Natural killer cell (primary cell): ENCODE results near the gene MED8. TPM values are rescaled to one million over a fixed set of nuclear protein-coding genes. Genes with fewer than 3 reads are reported as not detected.

Experiments
- ATAC-seq, 3 donors: fragments of 150-1000 bp in 2 of 3; fragments of 200-7000 bp in 1 of 3; cut with Tn5 transposase; 1 replicate in 1 of 3; 2 replicates in 2 of 3; pipeline ENCODE4 v1.10.0; 2021; ENCODE audit warnings: mild to moderate bottlenecking in 2 of 3, moderate library complexity in 2 of 3
- DNase-seq, 2 donors: peaks; one replicate each; pipeline versions ENCODE4 v3.0.0 to v3.0.0-alpha.2; 2013 to 2021; ENCODE audit warnings: mixed read lengths in 1 of 2
- H3K27ac ChIP-seq: one replicate; pipeline ENCODE4 v1.5.1; 2013; ENCODE audit warnings: mild to moderate bottlenecking, low read length
- H3K27me3 ChIP-seq: one replicate; pipeline ENCODE4 v1.6.1; 2013; ENCODE audit warnings: low read length; ENCODE audit not compliant: control insufficient read depth, insufficient read depth
- H3K36me3 ChIP-seq: one replicate; pipeline ENCODE4 v1.6.1; 2013; ENCODE audit warnings: low read length; ENCODE audit not compliant: control insufficient read depth, insufficient read depth
- H3K4me1 ChIP-seq: one replicate; pipeline ENCODE4 v1.6.1; 2013; ENCODE audit warnings: low read length; ENCODE audit not compliant: control insufficient read depth, insufficient read depth
- H3K4me3 ChIP-seq: one replicate; pipeline ENCODE4 v1.5.1; 2013; ENCODE audit warnings: low read length
- H3K9me3 ChIP-seq: one replicate; pipeline ENCODE4 v1.6.1; 2013; ENCODE audit warnings: low read length; ENCODE audit not compliant: control insufficient read depth, insufficient read depth
- H3K27ac Mint-ChIP-seq, 2 donors: one replicate each; pipeline ENCODE4 v1.8.0; 2022; ENCODE audit warnings: mild to moderate bottlenecking in 2 of 2, mixed read lengths in 2 of 2, moderate library complexity in 1 of 2
- H3K27me3 Mint-ChIP-seq, 2 donors: one replicate each; pipeline ENCODE4 v1.8.0; 2022; ENCODE audit warnings: low read depth in 2 of 2, mixed read lengths in 2 of 2
- H3K36me3 Mint-ChIP-seq: one replicate; pipeline ENCODE4 v1.8.0; 2022; ENCODE audit warnings: mixed read lengths
- H3K4me1 Mint-ChIP-seq, 2 donors: one replicate each; pipeline ENCODE4 v1.8.0; 2022; ENCODE audit warnings: mixed read lengths in 2 of 2
- H3K4me3 Mint-ChIP-seq: one replicate; pipeline ENCODE4 v1.8.0; 2022; ENCODE audit warnings: mild to moderate bottlenecking, moderate library complexity, mixed read lengths
- H3K9me3 Mint-ChIP-seq, 2 donors: one replicate each; pipeline ENCODE4 v1.8.0; 2022; ENCODE audit warnings: mixed read lengths in 2 of 2
- CTCF ChIP-seq: fragments of 200-600 bp; IDR thresholded peaks from one replicate; pipeline ENCODE4 v1.8.0; 2022; ENCODE audit warnings: antibody characterized with exemption
- WGBS: methylation state at CpG from one replicate; pipeline ENCODE4 v1.1.7; 2013; ENCODE audit warnings: missing lambda C conversion rate; ENCODE audit not compliant: insufficient coverage; 5-methylcytosine and 5-hydroxymethylcytosine counted together
- intact Hi-C: fragments of 100-400 bp; cut with micrococcal nuclease; formaldehyde crosslinking; loops from one replicate; pipeline ENCODE4 v1.14.2; 2022
- total RNA-seq, 4 donors: library from RNA; stranded (reverse); fragments of 120-200 nt in 1 of 4; gene quantifications; one replicate each; pipeline versions ENCODE4 v1.2.3 to v1.2.4, GENCODE V29; 2013 to 2022

Gene MED8
- total RNA-seq, 3 donors from 2014 or later (not counting 1 experiment from before 2014, with no cell fraction given) = 17.8 to 26.8 (median 22.0) TPM

- intact Hi-C loops = no loop called here
- Histone ChIP-seq H3K27ac (peak overlapping the region; percentile 48), H3K27me3 (no peaks in the 10 kb centered on the region), H3K9me3 (peaks cover 9% of the 10 kb centered on the region), H3K4me3 (no peak overlapping the region), H3K4me1 (peaks cover 14% of the 10 kb centered on the region), H3K36me3 (peaks cover 86% of the 10 kb centered on the region)
- no peak overlapping the region for H3K4me3 Mint-ChIP-seq
- H3K36me3 Mint-ChIP-seq = peaks cover 8% of the 10 kb centered on the region
- ATAC-seq (peak in 2 of 3 donors; percentile 12 to 34), DNase-seq (no peak)
- WGBS = 90% methylated on average over 23 of the region's 23 CpGs
- no peaks in the 10 kb centered on the region for H3K27me3 Mint-ChIP-seq
- peaks cover 5 to 8% of the 10 kb centered on the region in 2 donors for H3K9me3 Mint-ChIP-seq
- peak overlapping the region; percentile 81 to 82 for H3K27ac Mint-ChIP-seq
- TF ChIP-seq CTCF = no peak
- peaks cover 15 to 16% of the 10 kb centered on the region in 2 donors for H3K4me1 Mint-ChIP-seq
Measured at GRCh38 chr1:43423672-43424550, 34.3 kb upstream of the MED8 start.

GRCh38 chr1:43422995-43423671 is 33.5 kb upstream of the MED8 start:
- Histone ChIP-seq H3K4me3 (no peak overlapping the region), H3K27ac (peak overlapping the region; percentile 48), H3K4me1 (peaks cover 14% of the 10 kb centered on the region), H3K36me3 (peaks cover 86% of the 10 kb centered on the region), H3K27me3 (no peaks in the 10 kb centered on the region), H3K9me3 (peaks cover 9% of the 10 kb centered on the region)
- H3K27me3 Mint-ChIP-seq = no peaks in the 10 kb centered on the region
- peaks cover 8% of the 10 kb centered on the region for H3K36me3 Mint-ChIP-seq
- ATAC-seq (peak in 2 of 3 donors; percentile 21 to 52), DNase-seq (no peak)
- whole genome bisulfite sequencing = 88% methylated on average over 16 of the region's 16 CpGs
- intact Hi-C loops = no loop called here
- peaks cover 15 to 16% of the 10 kb centered on the region in 2 donors for H3K4me1 Mint-ChIP-seq
- H3K9me3 Mint-ChIP-seq = peaks cover 5 to 8% of the 10 kb centered on the region in 2 donors
- no peak for TF ChIP-seq CTCF
- no peak overlapping the region for H3K4me3 Mint-ChIP-seq
- peak overlapping the region; percentile 81 to 82 for H3K27ac Mint-ChIP-seq

DNA sequence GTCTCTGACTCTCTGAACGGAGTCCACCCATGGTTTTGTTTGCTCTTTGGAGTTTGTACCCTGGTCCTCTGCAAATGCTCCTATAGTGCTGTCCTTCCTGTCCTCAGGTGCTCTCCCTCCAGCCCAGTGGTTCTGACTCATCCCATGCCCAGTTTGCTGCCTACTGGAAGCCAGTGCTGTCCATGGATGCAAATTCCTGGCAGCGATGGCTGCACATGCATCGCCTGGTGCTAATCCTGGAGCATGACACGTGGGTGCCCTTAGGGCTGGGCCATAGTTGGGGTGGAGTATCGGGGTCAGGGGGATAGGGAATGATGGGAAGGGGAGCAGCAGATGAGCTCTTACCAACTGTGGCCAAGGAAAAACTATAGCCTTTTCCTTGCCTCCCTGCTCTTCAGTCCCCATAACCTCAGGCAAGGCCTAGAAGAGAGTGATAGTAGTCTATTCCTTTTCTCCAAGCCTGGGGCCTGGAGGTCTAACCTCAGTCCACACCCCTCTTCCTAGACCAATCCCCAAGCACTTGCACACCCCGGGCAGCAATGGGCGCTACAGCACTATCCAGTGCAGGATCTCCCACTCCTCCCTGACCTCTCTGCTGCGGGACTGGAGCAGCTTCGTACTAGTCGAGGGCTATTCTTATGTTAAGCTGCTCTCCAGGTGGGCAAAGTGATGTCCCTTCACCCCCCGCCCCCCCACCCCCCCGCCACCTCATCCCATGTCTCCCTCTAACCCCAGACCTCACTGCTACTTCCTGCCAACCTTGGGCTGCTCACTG is 32.6 kb upstream of the MED8 start:
- ATAC-seq = no peak
- H3K36me3 ChIP-seq = peaks cover 85% of the 10 kb centered on the region
- H3K4me3 ChIP-seq = no peak overlapping the region
- no peak overlapping the region for H3K27ac ChIP-seq
- Mint-ChIP-seq H3K27me3 (no peaks in the 10 kb centered on the region), H3K4me3 (no peak overlapping the region), H3K4me1 (peaks cover 15 to 16% of the 10 kb centered on the region in 2 donors), H3K9me3 (peaks cover 5 to 8% of the 10 kb centered on the region in 2 donors), H3K27ac (peak overlapping the region; percentile 81 to 82), H3K36me3 (peaks cover 8% of the 10 kb centered on the region)
- 99% methylated on average over 10 of the region's 12 CpGs for WGBS
- H3K9me3 ChIP-seq = peaks cover 9% of the 10 kb centered on the region
- DNase-seq = no peak
- H3K27me3 ChIP-seq = no peaks in the 10 kb centered on the region
- peaks cover 14% of the 10 kb centered on the region for H3K4me1 ChIP-seq
- intact Hi-C loops = no loop called here
- no peak for TF ChIP-seq CTCF
